ENCODE results near the gene PGRMC2. TPM values are rescaled to one million over a fixed set of nuclear protein-coding genes. Genes with fewer than 3 reads are reported as not detected.

PGRMC2 gene
- total RNA-seq, 2 donors from 2014 or later = 14.8 to 20.2 TPM

DNA sequence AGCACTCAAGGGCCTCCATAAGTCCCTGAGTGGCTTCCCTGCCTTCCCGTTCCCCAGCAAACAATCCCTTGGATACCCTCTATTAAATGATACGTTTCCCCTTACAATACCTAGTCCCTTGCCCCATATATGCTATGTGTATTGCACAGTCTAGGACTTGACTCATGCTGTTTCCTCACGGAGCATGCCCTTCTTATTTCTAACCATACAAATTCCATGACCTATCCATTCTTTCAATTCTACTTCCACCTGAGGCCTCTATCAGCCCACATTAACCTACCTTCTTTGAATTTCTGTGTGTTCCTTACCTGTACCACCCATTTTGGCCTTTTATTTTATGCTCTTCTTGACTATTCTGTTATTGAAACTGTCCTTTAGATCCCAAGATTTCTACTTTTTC, 2.9 kb upstream of the PGRMC2 start:
- 96 to 97% methylated on average over 3 of the region's 3 CpGs for WGBS, 2 donors
- intact Hi-C loops (cut with DNase I) = no loop called here

DNA sequence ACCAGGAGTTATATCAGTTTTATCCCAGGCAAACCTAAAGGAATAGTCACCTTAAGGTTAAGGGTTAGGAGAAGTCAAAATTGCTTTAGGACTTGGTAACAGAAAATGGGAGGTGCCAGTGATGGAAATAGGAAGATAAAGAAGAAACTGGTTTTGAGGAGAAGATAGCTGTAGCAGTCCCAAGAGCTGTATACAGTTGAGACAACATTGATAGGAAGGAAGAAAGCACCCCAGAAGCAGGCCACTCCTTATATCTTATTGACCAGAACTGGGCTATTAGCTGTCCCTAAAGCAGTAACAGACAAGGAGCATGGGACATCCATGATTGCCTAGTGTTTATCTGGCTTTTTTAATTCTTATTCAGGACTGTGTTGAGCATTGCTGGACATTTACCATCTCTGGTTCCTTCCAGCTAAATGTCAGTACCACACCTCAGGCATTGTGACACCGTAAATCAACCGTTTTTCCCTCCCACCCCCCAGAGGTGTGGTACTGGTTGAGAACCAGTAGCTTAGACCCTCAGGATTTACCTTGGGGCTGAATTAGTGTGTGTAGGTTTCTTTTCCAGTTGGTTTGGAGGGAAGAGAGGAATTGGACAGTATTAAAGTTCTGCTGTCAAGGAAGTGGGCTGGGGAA, 2.0 kb upstream of the PGRMC2 start:
- H3K9me3 ChIP-seq = no peaks in the 10 kb centered on the region
- H3K27ac ChIP-seq = no peak overlapping the region
- H3K36me3 ChIP-seq (replicated peaks in 1 of 2; ENCODE audit: insufficient read depth in 1 of 2, low read depth in 2 of 2) = no peaks in the 10 kb centered on the region
- ATAC-seq = no peak
- TF ChIP-seq POLR2A (IDR thresholded peaks at IDR 0.05) = no peak
- TF ChIP-seq, protein P1, sequence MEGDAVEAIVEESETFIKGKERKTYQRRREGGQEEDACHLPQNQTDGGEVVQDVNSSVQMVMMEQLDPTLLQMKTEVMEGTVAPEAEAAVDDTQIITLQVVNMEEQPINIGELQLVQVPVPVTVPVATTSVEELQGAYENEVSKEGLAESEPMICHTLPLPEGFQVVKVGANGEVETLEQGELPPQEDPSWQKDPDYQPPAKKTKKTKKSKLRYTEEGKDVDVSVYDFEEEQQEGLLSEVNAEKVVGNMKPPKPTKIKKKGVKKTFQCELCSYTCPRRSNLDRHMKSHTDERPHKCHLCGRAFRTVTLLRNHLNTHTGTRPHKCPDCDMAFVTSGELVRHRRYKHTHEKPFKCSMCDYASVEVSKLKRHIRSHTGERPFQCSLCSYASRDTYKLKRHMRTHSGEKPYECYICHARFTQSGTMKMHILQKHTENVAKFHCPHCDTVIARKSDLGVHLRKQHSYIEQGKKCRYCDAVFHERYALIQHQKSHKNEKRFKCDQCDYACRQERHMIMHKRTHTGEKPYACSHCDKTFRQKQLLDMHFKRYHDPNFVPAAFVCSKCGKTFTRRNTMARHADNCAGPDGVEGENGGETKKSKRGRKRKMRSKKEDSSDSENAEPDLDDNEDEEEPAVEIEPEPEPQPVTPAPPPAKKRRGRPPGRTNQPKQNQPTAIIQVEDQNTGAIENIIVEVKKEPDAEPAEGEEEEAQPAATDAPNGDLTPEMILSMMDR (IDR thresholded peaks at IDR 0.05) = no peak
- DNase-seq = no peak
- intact Hi-C loops (cut with DNase I) = no loop called here
- H3K4me3 ChIP-seq = no peak overlapping the region
- H3K4me1 ChIP-seq = peaks cover 7% of the 10 kb centered on the region
- no peaks in the 10 kb centered on the region for H3K27me3 ChIP-seq
- WGBS, 2 donors = 62 to 83% methylated on average over 2 of the region's 2 CpGs

More for the DNA sequence above, 2.9 kb upstream of the PGRMC2 start:
- DNase-seq = no peak
- ATAC-seq = no peak
- TF ChIP-seq POLR2A (IDR thresholded peaks at IDR 0.05) = no peak
- TF ChIP-seq, protein P1 (IDR thresholded peaks at IDR 0.05) = no peak
- Histone ChIP-seq H3K4me3 (no peak overlapping the region), H3K27ac (no peak overlapping the region), H3K4me1 (no peaks in the 10 kb centered on the region), H3K9me3 (no peaks in the 10 kb centered on the region), H3K27me3 (no peaks in the 10 kb centered on the region), H3K36me3 (replicated peaks in 1 of 2; ENCODE audit: insufficient read depth in 1 of 2, low read depth in 2 of 2) (no peaks in the 10 kb centered on the region)

DNA sequence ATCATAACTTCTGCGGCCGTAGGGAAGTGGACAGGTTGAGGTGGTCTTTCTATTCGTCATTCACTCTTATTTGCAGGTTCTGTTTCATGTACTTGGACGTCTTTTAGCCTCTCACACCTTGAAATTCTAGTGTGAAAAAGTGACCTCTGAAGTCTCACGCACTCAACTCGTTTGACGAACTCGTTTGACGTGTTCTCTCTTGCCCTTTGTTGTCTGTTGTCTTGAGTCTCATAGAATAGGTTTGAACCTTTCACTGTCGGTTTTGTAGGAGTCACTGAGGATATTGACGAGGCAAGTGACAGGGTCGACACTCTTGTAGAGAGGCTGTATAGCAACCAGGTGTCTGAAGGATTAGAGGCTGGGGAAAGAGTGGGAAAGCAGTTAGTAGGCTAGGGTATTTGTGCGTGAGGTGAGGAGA, 1.1 kb upstream of the PGRMC2 start:
- H3K4me3 ChIP-seq = peak overlapping the region; percentile 13 to 30
- no peaks in the 10 kb centered on the region for H3K36me3 ChIP-seq (replicated peaks in 1 of 2; ENCODE audit: insufficient read depth in 1 of 2, low read depth in 2 of 2)
- H3K4me1 ChIP-seq = peaks cover 17% of the 10 kb centered on the region
- intact Hi-C loops (cut with DNase I) = no loop called here
- no peaks in the 10 kb centered on the region for H3K9me3 ChIP-seq
- peak overlapping the region; percentile 89 to 96 (median 92) for H3K27ac ChIP-seq
- H3K27me3 ChIP-seq = no peaks in the 10 kb centered on the region
- DNase-seq (peak in 3 of 4 donors; percentile 17 to 22 (median 21)), ATAC-seq (no peak)
- WGBS, 2 donors = 2 to 3% methylated on average over 13 of the region's 13 CpGs
- TF ChIP-seq POLR2A (IDR thresholded peaks at IDR 0.05) = no peak
- TF ChIP-seq, protein P1 (IDR thresholded peaks at IDR 0.05) = no peak

DNA sequence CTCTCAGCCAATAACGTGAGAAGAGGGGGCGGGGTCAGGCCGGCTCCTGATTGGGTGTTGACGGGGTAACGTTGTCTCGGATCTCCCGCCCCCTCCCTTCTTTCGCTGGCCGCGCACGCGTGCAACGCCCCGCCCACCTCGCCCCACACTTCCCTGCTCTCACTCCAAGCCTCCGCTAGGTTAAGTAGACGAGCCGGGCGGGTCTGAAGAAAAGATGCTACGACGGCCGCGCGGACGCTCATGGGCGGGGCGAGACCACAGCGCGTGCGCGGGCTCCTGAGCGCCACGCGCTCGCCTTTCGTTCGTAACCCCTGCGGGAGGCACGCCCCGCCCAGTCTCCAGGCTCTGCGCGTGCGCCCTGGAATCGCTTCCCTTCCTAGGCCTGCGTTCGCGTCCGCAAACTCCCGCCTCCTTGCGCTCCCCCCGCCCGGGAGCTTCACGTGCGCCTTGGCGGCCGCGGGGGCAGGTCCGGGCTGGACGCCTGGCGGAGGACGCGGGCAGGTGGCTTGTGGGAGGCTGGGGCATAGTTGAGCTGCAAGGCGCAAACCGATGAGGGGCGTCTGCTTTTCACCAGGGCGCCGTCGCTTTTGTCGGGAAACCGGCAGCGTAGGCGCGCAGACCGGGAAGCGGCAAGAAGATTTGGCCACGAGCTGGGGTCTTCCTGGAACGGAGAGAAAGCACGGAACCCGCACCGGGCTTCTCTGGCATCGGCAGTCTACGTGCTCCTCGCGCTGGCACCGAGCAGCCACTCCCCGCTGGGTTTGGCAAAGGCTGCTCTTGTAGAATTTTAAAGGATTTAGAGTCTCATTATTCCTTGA, 467 bp upstream of the PGRMC2 start:
- ATAC-seq = peak; percentile 88
- Histone ChIP-seq H3K9me3 (no peaks in the 10 kb centered on the region), H3K4me1 (peaks cover 18% of the 10 kb centered on the region), H3K27ac (peak overlapping the region; percentile 89 to 96 (median 92)), H3K36me3 (replicated peaks in 1 of 2; ENCODE audit: insufficient read depth in 1 of 2, low read depth in 2 of 2) (no peaks in the 10 kb centered on the region), H3K4me3 (peak overlapping the region; percentile 30 to 72), H3K27me3 (no peaks in the 10 kb centered on the region)
- WGBS, 2 donors = 0% methylated on average over 12 to 84 of the region's 86 CpGs
- intact Hi-C loops (cut with DNase I) = no loop called here
- peak; percentile 62 to 78 (median 76) for TF ChIP-seq POLR2A (IDR thresholded peaks at IDR 0.05)
- TF ChIP-seq, protein P1 (IDR thresholded peaks at IDR 0.05) = peak in 4 of 7 experiments; percentile 56 to 63 (median 62)
- peak; percentile 100 for DNase-seq

Data from body of pancreas (tissue), 4 donors.